ENCODE results near the gene STK32C.

Gene STK32C

GRCh38 chr10:132289439-132289838, 18.3 kb downstream of the STK32C start:
- TF ChIP-seq CTCF (conservative IDR thresholded peaks at IDR 0.05; ENCODE audit: low read depth, low read length) = no peak
- H3K4me3 ChIP-seq (ENCODE audit: low read depth, low read length) = no peak overlapping the region
- no peak for DNase-seq (ENCODE audit: low read depth)

- no peak overlapping the region for H3K4me3 ChIP-seq (ENCODE audit: low read depth, low read length)
- TF ChIP-seq CTCF (conservative IDR thresholded peaks at IDR 0.05; ENCODE audit: low read depth, low read length) = no peak
Observed at GRCh38 chr10:132283604-132284382, 24.0 kb downstream of the STK32C start.

GRCh38 chr10:132282667-132283603, 24.8 kb downstream of the STK32C start:
- DNase-seq (ENCODE audit: low read depth) = no peak
- no peak overlapping the region for H3K4me3 ChIP-seq (ENCODE audit: low read depth, low read length)
- TF ChIP-seq CTCF (conservative IDR thresholded peaks at IDR 0.05; ENCODE audit: low read depth, low read length) = no peak

More at GRCh38 chr10:132283604-132284382, 24.0 kb downstream of the STK32C start:
- no peak for DNase-seq (ENCODE audit: low read depth)

GRCh38 chr10:132281915-132282666, 25.7 kb downstream of the STK32C start:
- TF ChIP-seq CTCF (conservative IDR thresholded peaks at IDR 0.05; ENCODE audit: low read depth, low read length) = no peak
- DNase-seq (ENCODE audit: low read depth) = no peak
- H3K4me3 ChIP-seq (ENCODE audit: low read depth, low read length) = no peak overlapping the region

GRCh38 chr10:132280646-132281074, 27.1 kb downstream of the STK32C start:
- no peak overlapping the region for H3K4me3 ChIP-seq (ENCODE audit: low read depth, low read length)
- DNase-seq (ENCODE audit: low read depth) = no peak
- no peak for TF ChIP-seq CTCF (conservative IDR thresholded peaks at IDR 0.05; ENCODE audit: low read depth, low read length)

- H3K4me3 ChIP-seq (ENCODE audit: low read depth, low read length) = no peak overlapping the region
- no peak for DNase-seq (ENCODE audit: low read depth)
- no peak for TF ChIP-seq CTCF (conservative IDR thresholded peaks at IDR 0.05; ENCODE audit: low read depth, low read length)
Observed at GRCh38 chr10:132279873-132280645, 27.7 kb downstream of the STK32C start.

Measured in choroid plexus epithelial cell (primary cell).